Measurements from ENCODE around the gene GMDS. TPM values are rescaled to one million over a fixed set of nuclear protein-coding genes. Genes with fewer than 3 reads are reported as not detected.

The GMDS gene
- polyA plus RNA-seq, 1 donor (not counting 4 experiments of a cell fraction or from before 2014, with no cell fraction given): 22.1 TPM

DNA sequence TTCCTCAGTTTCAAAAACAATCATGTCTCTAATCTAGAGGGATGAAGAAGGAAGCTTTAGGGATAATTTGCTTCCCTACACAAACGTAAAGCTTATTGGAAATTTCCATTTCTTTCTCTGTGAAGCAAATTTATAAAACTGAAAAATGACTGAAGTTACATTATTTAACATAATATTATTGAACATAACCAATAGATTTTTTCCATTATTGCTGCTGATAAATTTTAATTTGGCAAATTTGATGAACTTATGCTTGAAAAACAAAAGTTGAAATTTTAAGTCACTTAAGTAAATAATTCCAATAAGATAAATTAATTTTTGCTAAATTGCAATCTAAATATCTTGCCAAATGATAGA is 140.9 kb downstream of the GMDS start:
- DNase-seq (ENCODE audit: low read depth, low spot score) (no peak), FAIRE-seq (no peak)
- H3K9me3 ChIP-seq (ENCODE audit: control insufficient read depth, low read depth, low read length): no peaks in the 10 kb centered on the region
- H3K36me3 ChIP-seq (ENCODE audit: control insufficient read depth in 2 of 2, extremely low read depth in 1 of 2, insufficient read depth in 2 of 2, low read length in 2 of 2): no peaks in the 10 kb centered on the region
- H3K79me2 ChIP-seq (ENCODE audit: control insufficient read depth, insufficient read depth, low read length): no peaks in the 10 kb centered on the region
- H3K27ac ChIP-seq (ENCODE audit: control insufficient read depth, insufficient read depth, low read length): no peak overlapping the region
- H3K9ac ChIP-seq (ENCODE audit: control insufficient read depth, extremely low read depth, insufficient read depth, low read length): no peak overlapping the region
- no peak overlapping the region for H3K4me3 ChIP-seq (ENCODE audit: control insufficient read depth in 2 of 3, extremely low read depth in 1 of 3, insufficient read depth in 2 of 3, low read depth in 1 of 3, low read length in 3 of 3)
- no peak overlapping the region for H3K4me2 ChIP-seq (ENCODE audit: control insufficient read depth, extremely low read depth, insufficient read depth, low read depth, low read length)
- H4K20me1 ChIP-seq (ENCODE audit: control insufficient read depth, extremely low read depth, insufficient read depth, low read length): no peaks in the 10 kb centered on the region
- H2AFZ ChIP-seq (ENCODE audit: control insufficient read depth, low read length): no peak overlapping the region
- no peaks in the 10 kb centered on the region for H3K27me3 ChIP-seq (ENCODE audit: control insufficient read depth, extremely low read depth, insufficient read depth, low read length)
- H3K9me1 ChIP-seq (ENCODE audit: control insufficient read depth, extremely low read depth, insufficient read depth, low read length): no peaks in the 10 kb centered on the region
- H3K4me1 ChIP-seq (ENCODE audit: control insufficient read depth, extremely low read depth, insufficient read depth, low read length): peaks cover 8% of the 10 kb centered on the region
- dilution Hi-C loops (cut with MboI; ENCODE audit: extremely low pct_ligation_motif_present, low sequenced_read_pairs): no loop called here
- TF ChIP-seq EZH2 (IDR thresholded peaks at IDR 0.05; ENCODE audit: low read length): no peak
- TF ChIP-seq, protein P1, sequence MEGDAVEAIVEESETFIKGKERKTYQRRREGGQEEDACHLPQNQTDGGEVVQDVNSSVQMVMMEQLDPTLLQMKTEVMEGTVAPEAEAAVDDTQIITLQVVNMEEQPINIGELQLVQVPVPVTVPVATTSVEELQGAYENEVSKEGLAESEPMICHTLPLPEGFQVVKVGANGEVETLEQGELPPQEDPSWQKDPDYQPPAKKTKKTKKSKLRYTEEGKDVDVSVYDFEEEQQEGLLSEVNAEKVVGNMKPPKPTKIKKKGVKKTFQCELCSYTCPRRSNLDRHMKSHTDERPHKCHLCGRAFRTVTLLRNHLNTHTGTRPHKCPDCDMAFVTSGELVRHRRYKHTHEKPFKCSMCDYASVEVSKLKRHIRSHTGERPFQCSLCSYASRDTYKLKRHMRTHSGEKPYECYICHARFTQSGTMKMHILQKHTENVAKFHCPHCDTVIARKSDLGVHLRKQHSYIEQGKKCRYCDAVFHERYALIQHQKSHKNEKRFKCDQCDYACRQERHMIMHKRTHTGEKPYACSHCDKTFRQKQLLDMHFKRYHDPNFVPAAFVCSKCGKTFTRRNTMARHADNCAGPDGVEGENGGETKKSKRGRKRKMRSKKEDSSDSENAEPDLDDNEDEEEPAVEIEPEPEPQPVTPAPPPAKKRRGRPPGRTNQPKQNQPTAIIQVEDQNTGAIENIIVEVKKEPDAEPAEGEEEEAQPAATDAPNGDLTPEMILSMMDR (optimal IDR thresholded peaks at IDR 0.05 in 1 of 3, IDR thresholded peaks at IDR 0.05 in 1 of 3, conservative IDR thresholded peaks at IDR 0.05 in 1 of 3; ENCODE audit: extremely low read depth in 1 of 3, insufficient read depth in 2 of 3, low read length in 3 of 3): no peak

DNA sequence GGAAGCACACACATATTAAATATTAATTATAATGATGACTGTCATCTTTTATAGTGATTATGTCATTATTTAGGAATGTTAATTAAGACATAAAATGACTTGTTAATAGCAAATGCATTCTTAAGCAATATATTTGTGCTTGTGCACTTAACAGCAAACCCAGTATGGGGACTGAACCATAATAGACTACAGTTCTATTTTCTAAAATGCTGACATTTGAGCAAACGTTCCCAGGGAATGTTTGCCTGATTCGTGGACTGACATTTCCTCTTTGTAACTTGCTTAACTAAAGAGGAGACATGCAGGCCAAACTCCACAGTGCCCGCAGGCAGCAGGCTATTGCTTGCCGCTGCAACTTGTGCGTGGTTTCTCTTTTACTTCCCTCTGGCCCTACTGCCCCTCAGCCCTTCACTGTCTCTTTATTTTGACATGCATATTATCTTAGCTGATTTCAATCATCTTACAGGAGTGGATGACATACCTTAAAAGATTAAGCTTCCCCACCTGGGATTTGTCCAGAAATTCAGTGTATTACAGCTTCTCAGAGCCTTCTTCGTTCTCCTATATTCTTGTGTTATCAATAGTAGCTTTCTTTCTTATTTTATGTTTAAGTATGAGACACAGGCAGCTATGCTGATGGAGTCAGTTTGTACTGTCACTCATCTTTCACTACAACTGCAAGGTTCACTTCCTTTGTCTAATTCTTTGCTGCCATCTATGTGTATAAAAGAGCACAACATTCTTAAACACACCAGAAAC is 141.5 kb downstream of the GMDS start:
- H3K9ac ChIP-seq (ENCODE audit: control insufficient read depth, extremely low read depth, insufficient read depth, low read length): no peak overlapping the region
- H3K36me3 ChIP-seq (ENCODE audit: control insufficient read depth in 2 of 2, extremely low read depth in 1 of 2, insufficient read depth in 2 of 2, low read length in 2 of 2): no peaks in the 10 kb centered on the region
- H3K79me2 ChIP-seq (ENCODE audit: control insufficient read depth, insufficient read depth, low read length): no peaks in the 10 kb centered on the region
- H3K9me1 ChIP-seq (ENCODE audit: control insufficient read depth, extremely low read depth, insufficient read depth, low read length): no peaks in the 10 kb centered on the region
- no peak overlapping the region for H2AFZ ChIP-seq (ENCODE audit: control insufficient read depth, low read length)
- no peaks in the 10 kb centered on the region for H3K27me3 ChIP-seq (ENCODE audit: control insufficient read depth, extremely low read depth, insufficient read depth, low read length)
- dilution Hi-C loops (cut with MboI; ENCODE audit: extremely low pct_ligation_motif_present, low sequenced_read_pairs): no loop called here
- H3K4me1 ChIP-seq (ENCODE audit: control insufficient read depth, extremely low read depth, insufficient read depth, low read length): peaks cover 8% of the 10 kb centered on the region
- DNase-seq (ENCODE audit: low read depth, low spot score) (no peak), FAIRE-seq (peak; percentile 84)
- no peak overlapping the region for H3K27ac ChIP-seq (ENCODE audit: control insufficient read depth, insufficient read depth, low read length)
- no peak overlapping the region for H3K4me3 ChIP-seq (ENCODE audit: control insufficient read depth in 2 of 3, extremely low read depth in 1 of 3, insufficient read depth in 2 of 3, low read depth in 1 of 3, low read length in 3 of 3)
- no peak for TF ChIP-seq EZH2 (IDR thresholded peaks at IDR 0.05; ENCODE audit: low read length)
- TF ChIP-seq, protein P1 (optimal IDR thresholded peaks at IDR 0.05 in 1 of 3, IDR thresholded peaks at IDR 0.05 in 1 of 3, conservative IDR thresholded peaks at IDR 0.05 in 1 of 3; ENCODE audit: extremely low read depth in 1 of 3, insufficient read depth in 2 of 3, low read length in 3 of 3): peak in 2 of 3 experiments; percentile 41 to 57
- no peaks in the 10 kb centered on the region for H4K20me1 ChIP-seq (ENCODE audit: control insufficient read depth, extremely low read depth, insufficient read depth, low read length)
- peak overlapping the region; percentile 10 for H3K4me2 ChIP-seq (ENCODE audit: control insufficient read depth, extremely low read depth, insufficient read depth, low read depth, low read length)
- no peaks in the 10 kb centered on the region for H3K9me3 ChIP-seq (ENCODE audit: control insufficient read depth, low read depth, low read length)

All from keratinocyte (primary cell).